Esophagus squamous epithelium (tissue), 4 donors: ENCODE measurements around the gene UBE2H.

Source experiments
- POLR2A ChIP-seq, 4 donors: fragments of 450-650 bp; IDR thresholded peaks; one replicate each; pipeline ENCODE4 v1.6.1; 2017; ENCODE audit warnings: antibody characterized with exemption in 4 of 4, mild to moderate bottlenecking in 4 of 4, moderate library complexity in 3 of 4
- TF ChIP-seq, protein P1 (sequence below), 6 experiments: fragments of 450-650 bp in 4 of 6; fragments of 200-600 bp in 2 of 6; sonication (generic) in 2 of 6; IDR thresholded peaks; one replicate each; pipeline ENCODE4 v1.5.1; 2016 to 2019; ENCODE audit warnings: antibody characterized with exemption in 6 of 6, mild to moderate bottlenecking in 4 of 6, moderate library complexity in 4 of 6

GRCh38 chr7:129913428-129913827 lies 39.3 kb downstream of the UBE2H start:
- TF ChIP-seq, protein P1, sequence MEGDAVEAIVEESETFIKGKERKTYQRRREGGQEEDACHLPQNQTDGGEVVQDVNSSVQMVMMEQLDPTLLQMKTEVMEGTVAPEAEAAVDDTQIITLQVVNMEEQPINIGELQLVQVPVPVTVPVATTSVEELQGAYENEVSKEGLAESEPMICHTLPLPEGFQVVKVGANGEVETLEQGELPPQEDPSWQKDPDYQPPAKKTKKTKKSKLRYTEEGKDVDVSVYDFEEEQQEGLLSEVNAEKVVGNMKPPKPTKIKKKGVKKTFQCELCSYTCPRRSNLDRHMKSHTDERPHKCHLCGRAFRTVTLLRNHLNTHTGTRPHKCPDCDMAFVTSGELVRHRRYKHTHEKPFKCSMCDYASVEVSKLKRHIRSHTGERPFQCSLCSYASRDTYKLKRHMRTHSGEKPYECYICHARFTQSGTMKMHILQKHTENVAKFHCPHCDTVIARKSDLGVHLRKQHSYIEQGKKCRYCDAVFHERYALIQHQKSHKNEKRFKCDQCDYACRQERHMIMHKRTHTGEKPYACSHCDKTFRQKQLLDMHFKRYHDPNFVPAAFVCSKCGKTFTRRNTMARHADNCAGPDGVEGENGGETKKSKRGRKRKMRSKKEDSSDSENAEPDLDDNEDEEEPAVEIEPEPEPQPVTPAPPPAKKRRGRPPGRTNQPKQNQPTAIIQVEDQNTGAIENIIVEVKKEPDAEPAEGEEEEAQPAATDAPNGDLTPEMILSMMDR (IDR thresholded peaks at IDR 0.05) = no peak
- no peak for TF ChIP-seq POLR2A (IDR thresholded peaks at IDR 0.05)
